Measurements from ENCODE around the gene CTSF. TPM values are rescaled to one million over a fixed set of nuclear protein-coding genes. Genes with fewer than 3 reads are reported as not detected.

CTSF gene
- total and polyA plus RNA-seq, 2 of the 13 experiments (the other 11 are each of a cell fraction or from before 2014, with no cell fraction given) = not detected

GRCh38 chr11:66579017-66579606 is 10.7 kb upstream of the CTSF start (continued):
- TF ChIP-seq ZNF407 (CRISPR knock-in tag; IDR thresholded peaks at IDR 0.05; ENCODE audit: not compliant biosample characterization) (peak; percentile 36), TFDP2 (CRISPR knock-in tag; IDR thresholded peaks at IDR 0.05) (0 out of 2 replicates have a peak, but pooled peaks have one; percentile 32), ZNF275 (CRISPR knock-in tag; IDR thresholded peaks at IDR 0.05; ENCODE audit: borderline replicate concordance) (no peak), ZNF558 (CRISPR knock-in tag; IDR thresholded peaks at IDR 0.05; ENCODE audit: borderline replicate concordance) (no peak), ZNF430 (CRISPR knock-in tag; IDR thresholded peaks at IDR 0.05) (0 out of 2 replicates have a peak, but pooled peaks have one; percentile 36), SMC3 (IDR thresholded peaks at IDR 0.05; ENCODE audit: low read length) (peak; percentile 61), MXD4 (CRISPR knock-in tag; IDR thresholded peaks at IDR 0.05) (no peak), AGO2 (optimal IDR thresholded peaks at IDR 0.05; ENCODE audit: low read depth, low read length) (no peak), ZMAT3 (CRISPR knock-in tag; conservative IDR thresholded peaks at IDR 0.05) (no peak), DMTF1 (CRISPR knock-in tag; IDR thresholded peaks at IDR 0.05) (no peak), ZNF446 (CRISPR knock-in tag; IDR thresholded peaks at IDR 0.05) (no peak), ZNF34 (CRISPR knock-in tag; IDR thresholded peaks at IDR 0.05; ENCODE audit: borderline replicate concordance) (no peak), HDAC2 (CRISPR knock-in tag; IDR thresholded peaks at IDR 0.05) (peak; percentile 17; the same call in 1 of the 2 replicates), LCORL (IDR thresholded peaks at IDR 0.05) (no peak), LCORL (CRISPR knock-in tag; IDR thresholded peaks at IDR 0.05) (0 out of 2 replicates have a peak, but pooled peaks have one; percentile 30), CEBPB (IDR thresholded peaks at IDR 0.05; ENCODE audit: borderline replicate concordance, low read depth, low read length) (no peak), HES4 (CRISPR knock-in tag; IDR thresholded peaks at IDR 0.05; ENCODE audit: borderline replicate concordance) (no peak)
